Sigmoid colon (tissue), 7 donors: Measurements from ENCODE around the gene TRIM14. TPM values are rescaled to one million over a fixed set of nuclear protein-coding genes. Genes with fewer than 3 reads are reported as not detected.

ENCODE experiments used
- DNase-seq: peaks from one replicate; pipeline ENCODE4 v3.0.0-alpha.2; 2019
- H3K27ac ChIP-seq, 4 donors: fragments of 200-600 bp; sonication (generic); one replicate each; pipeline ENCODE4 v1.5.1; 2016 to 2019; ENCODE audit warnings: mild to moderate bottlenecking in 1 of 4
- H3K27me3 ChIP-seq, 3 donors: fragments of 200-600 bp; sonication (generic); one replicate each; pipeline ENCODE4 v1.5.1; 2019; ENCODE audit warnings: mild to moderate bottlenecking in 1 of 3
- H3K36me3 ChIP-seq, 4 donors: fragments of 200-600 bp; sonication (generic); one replicate each; pipeline ENCODE4 v1.5.1; 2016 to 2019
- H3K4me1 ChIP-seq, 4 donors: fragments of 200-600 bp; sonication (generic); one replicate each; pipeline ENCODE4 v1.5.1; 2017 to 2019
- H3K4me3 ChIP-seq, 4 donors: fragments of 200-600 bp; sonication (generic); one replicate each; pipeline ENCODE4 v1.5.1; 2017 to 2019; ENCODE audit warnings: mild to moderate bottlenecking in 2 of 4, moderate library complexity in 1 of 4
- H3K9me3 ChIP-seq, 4 donors: fragments of 200-600 bp in 3 of 4; sonication (generic) in 3 of 4; one replicate each; pipeline versions ENCODE4 v1.5.1 to v1.6.1; 2013 to 2019
- CTCF ChIP-seq, 4 experiments: fragments of 450-650 bp in 3 of 4; fragments of 200-600 bp in 1 of 4; IDR thresholded peaks; one replicate each; pipeline ENCODE4 v1.5.1; 2016 to 2019; ENCODE audit warnings: antibody characterized with exemption in 4 of 4, mild to moderate bottlenecking in 3 of 4, moderate library complexity in 2 of 4
- EP300 ChIP-seq, 4 donors: sonication (generic); formaldehyde crosslinking; IDR thresholded peaks; one replicate each; pipeline ENCODE4 v1.6.1; 2017; ENCODE audit warnings: antibody characterized with exemption in 4 of 4
- POLR2A ChIP-seq, 2 donors: fragments of 450-650 bp; IDR thresholded peaks; one replicate each; pipeline ENCODE4 v1.6.1; 2016; ENCODE audit warnings: antibody characterized with exemption in 2 of 2, mild to moderate bottlenecking in 2 of 2, moderate library complexity in 2 of 2
- POLR2AphosphoS5 ChIP-seq, 4 donors: sonication (generic); formaldehyde crosslinking; IDR thresholded peaks; one replicate each; pipeline ENCODE4 v1.6.1; 2017; ENCODE audit warnings: antibody characterized with exemption in 4 of 4
- WGBS, 2 donors: extraction: QIAGEN DNeasy Blood & Tissue Kit; methylation state at CpG; one replicate each; pipeline ENCODE4 v1.1.7; 2013; 5-methylcytosine and 5-hydroxymethylcytosine counted together
- intact Hi-C: fragments of 100-400 bp; cut with DNase I; formaldehyde crosslinking; loops from one replicate; pipeline ENCODE4 v1.15.1; 2023
- polyA plus RNA-seq, 3 donors: library from polyadenylated mRNA; stranded (reverse); fragments of 200-250 nt; gene quantifications; one replicate each; pipeline ENCODE4 v1.2.3, GENCODE V29; 2013
- total RNA-seq, 4 donors: library from RNA; depleted of rRNA; stranded (reverse); fragments of >200 nt; gene quantifications; one replicate each; pipeline ENCODE4 v1.1.0, GENCODE V29; 2016
- donor health status: healthy with polysubstance abuse.
- donor health status: Bipolar disorder and iron deficiency.
- donor health status: healthy.

Gene TRIM14
- total and polyA plus RNA-seq, 7 donors = 7.2 to 40.1 (median 13.2) TPM

GRCh38 chr9:98161851-98162250, 42.8 kb upstream of the TRIM14 start:
- WGBS, 2 donors = 90 to 93% methylated on average over 4 of the region's 4 CpGs
- no peak overlapping the region for H3K27ac ChIP-seq
- peak; percentile 14 for DNase-seq
- no peaks in the 10 kb centered on the region for H3K27me3 ChIP-seq
- no peaks in the 10 kb centered on the region for H3K4me1 ChIP-seq
- intact Hi-C loops = no loop called here
- TF ChIP-seq POLR2A (IDR thresholded peaks at IDR 0.05) (no peak), POLR2AphosphoS5 (IDR thresholded peaks at IDR 0.05) (no peak), EP300 (IDR thresholded peaks at IDR 0.05) (no peak), CTCF (IDR thresholded peaks at IDR 0.05) (no peak)
- no peaks in the 10 kb centered on the region for H3K36me3 ChIP-seq
- H3K4me3 ChIP-seq = no peak overlapping the region
- H3K9me3 ChIP-seq = no peaks in the 10 kb centered on the region

- Histone ChIP-seq H3K36me3 (no peaks in the 10 kb centered on the region), H3K27ac (no peak overlapping the region), H3K9me3 (no peaks in the 10 kb centered on the region), H3K4me3 (no peak overlapping the region), H3K4me1 (no peaks in the 10 kb centered on the region), H3K27me3 (no peaks in the 10 kb centered on the region)
- WGBS, 2 donors = 91 to 93% methylated on average over 6 of the region's 6 CpGs
- no peak for TF ChIP-seq CTCF (IDR thresholded peaks at IDR 0.05)
- no peak for DNase-seq
- intact Hi-C loops = no loop called here
Observed at GRCh38 chr9:98159790-98160189, 40.8 kb upstream of the TRIM14 start.

GRCh38 chr9:98159301-98159700, 40.3 kb upstream of the TRIM14 start:
- no peaks in the 10 kb centered on the region for H3K9me3 ChIP-seq
- TF ChIP-seq CTCF (IDR thresholded peaks at IDR 0.05) (no peak), EP300 (IDR thresholded peaks at IDR 0.05) (no peak), POLR2AphosphoS5 (IDR thresholded peaks at IDR 0.05) (no peak), POLR2A (IDR thresholded peaks at IDR 0.05) (no peak)
- H3K4me1 ChIP-seq = no peaks in the 10 kb centered on the region
- 92 to 95% methylated on average over 5 of the region's 5 CpGs for WGBS, 2 donors
- no peak overlapping the region for H3K4me3 ChIP-seq
- no peaks in the 10 kb centered on the region for H3K27me3 ChIP-seq
- intact Hi-C loops = no loop called here
- H3K36me3 ChIP-seq = no peaks in the 10 kb centered on the region
- H3K27ac ChIP-seq = no peak overlapping the region
- peak; percentile 55 for DNase-seq

GRCh38 chr9:98158071-98158831, 39.2 kb upstream of the TRIM14 start:
- intact Hi-C loops = no loop called here
- H3K4me3 ChIP-seq = no peak overlapping the region
- H3K4me1 ChIP-seq = no peaks in the 10 kb centered on the region
- H3K27me3 ChIP-seq = no peaks in the 10 kb centered on the region
- no peaks in the 10 kb centered on the region for H3K36me3 ChIP-seq
- no peak for TF ChIP-seq EP300 (IDR thresholded peaks at IDR 0.05)
- no peak for TF ChIP-seq POLR2AphosphoS5 (IDR thresholded peaks at IDR 0.05)
- no peak for TF ChIP-seq POLR2A (IDR thresholded peaks at IDR 0.05)
- no peak for TF ChIP-seq CTCF (IDR thresholded peaks at IDR 0.05)
- WGBS, 2 donors = 17 to 70% methylated on average over 4 of the region's 4 CpGs
- no peaks in the 10 kb centered on the region for H3K9me3 ChIP-seq
- no peak for DNase-seq
- no peak overlapping the region for H3K27ac ChIP-seq

GRCh38 chr9:98157372-98157771, 38.4 kb upstream of the TRIM14 start:
- Histone ChIP-seq H3K4me1 (no peaks in the 10 kb centered on the region), H3K9me3 (no peaks in the 10 kb centered on the region), H3K36me3 (no peaks in the 10 kb centered on the region), H3K27ac (no peak overlapping the region), H3K4me3 (no peak overlapping the region), H3K27me3 (no peaks in the 10 kb centered on the region)
- TF ChIP-seq POLR2AphosphoS5 (IDR thresholded peaks at IDR 0.05) = no peak
- intact Hi-C loops = no loop called here
- 96 to 97% methylated on average over 10 of the region's 10 CpGs for WGBS, 2 donors
- DNase-seq = peak; percentile 41
